Lung (tissue), 12 donors: Measurements from ENCODE around the gene CHMP2B. TPM values are rescaled to one million over a fixed set of nuclear protein-coding genes. Genes with fewer than 3 reads are reported as not detected.
A peak's percentile ranks its signal among the peaks of the same experiment; 100 is the strongest.

Experiments used
- ATAC-seq: fragments of 200-7000 bp; cut with Tn5 transposase; one replicate; pipeline ENCODE4 v1.9.1; 2020; ENCODE audit warnings: moderate number of reproducible peaks; ENCODE audit not compliant: insufficient read depth, low FRiP score
- DNase-seq, 3 donors: peaks; one replicate each; pipeline ENCODE4 v3.0.0-alpha.2; 2013 to 2017
- H3K27ac ChIP-seq, 2 donors: one replicate each; pipeline ENCODE4 v1.5.1; 2013; ENCODE audit warnings: mild to moderate bottlenecking in 2 of 2, moderate library complexity in 2 of 2, control low read depth in 1 of 2, inconsistent platforms in 1 of 2, low read depth in 1 of 2, low read length in 1 of 2
- H3K27me3 ChIP-seq, 3 donors: one replicate each; pipeline ENCODE4 v1.5.1; 2013; ENCODE audit warnings: low read length in 2 of 3; ENCODE audit not compliant: control insufficient read depth in 3 of 3, insufficient read depth in 3 of 3
- H3K36me3 ChIP-seq, 4 donors: one replicate each; pipeline ENCODE4 v1.5.1; 2013; ENCODE audit warnings: low read length in 4 of 4, mild to moderate bottlenecking in 1 of 4, moderate library complexity in 1 of 4; ENCODE audit not compliant: control insufficient read depth in 4 of 4, insufficient read depth in 4 of 4
- H3K4me1 ChIP-seq, 5 donors: one replicate each; pipeline ENCODE4 v1.5.1; 2013; ENCODE audit warnings: low read length in 5 of 5, mild to moderate bottlenecking in 2 of 5, moderate library complexity in 1 of 5; ENCODE audit not compliant: control insufficient read depth in 5 of 5, insufficient read depth in 5 of 5
- H3K4me3 ChIP-seq: one replicate; pipeline ENCODE4 v1.5.1; 2013; ENCODE audit warnings: mild to moderate bottlenecking, control low read depth, moderate library complexity
- H3K9ac ChIP-seq, 2 donors: one replicate each; pipeline ENCODE4 v1.5.1; 2013; ENCODE audit warnings: low read length in 2 of 2, control low read depth in 1 of 2; ENCODE audit not compliant: insufficient read depth in 1 of 2
- H3K9me3 ChIP-seq, 4 donors: one replicate each; pipeline ENCODE4 v1.5.1; 2013; ENCODE audit warnings: low read length in 3 of 4, mild to moderate bottlenecking in 1 of 4, moderate library complexity in 1 of 4; ENCODE audit not compliant: control insufficient read depth in 4 of 4, insufficient read depth in 3 of 4
- WGBS, 2 donors: extraction: QIAGEN DNeasy Blood & Tissue Kit; methylation state at CpG; one replicate each; pipeline ENCODE4 v1.1.7; 2013; 5-methylcytosine and 5-hydroxymethylcytosine counted together
- polyA plus RNA-seq, 2 donors: library from polyadenylated mRNA; stranded (reverse); fragments of 200-250 nt; gene quantifications; one replicate each; pipeline ENCODE4 v1.2.1, GENCODE V29; 2013
- total RNA-seq, 2 donors: library from RNA; depleted of rRNA in 1 of 2; stranded (reverse); fragments of >200 nt in 1 of 2; gene quantifications; one replicate each; pipeline ENCODE4 v1.2.1, GENCODE V29; 2014 to 2021
- TF ChIP-seq, protein P1 (sequence below): IDR thresholded peaks from 2 replicates; pipeline ENCODE4 v1.5.1; 2012; ENCODE audit warnings: mild to moderate bottlenecking; ENCODE audit errors: control extremely low read depth, extremely low read depth
- donor health status: control.
- donor health status: control.
- donor health status: Bipolar disorder and iron deficiency.
- donor health status: healthy.
- donor health status: DM: yes; HTN: yes; CAD: no.

CHMP2B gene
- total and polyA plus RNA-seq, 4 donors, result 21.9 to 45.1 (median 37.6) TPM

DNA sequence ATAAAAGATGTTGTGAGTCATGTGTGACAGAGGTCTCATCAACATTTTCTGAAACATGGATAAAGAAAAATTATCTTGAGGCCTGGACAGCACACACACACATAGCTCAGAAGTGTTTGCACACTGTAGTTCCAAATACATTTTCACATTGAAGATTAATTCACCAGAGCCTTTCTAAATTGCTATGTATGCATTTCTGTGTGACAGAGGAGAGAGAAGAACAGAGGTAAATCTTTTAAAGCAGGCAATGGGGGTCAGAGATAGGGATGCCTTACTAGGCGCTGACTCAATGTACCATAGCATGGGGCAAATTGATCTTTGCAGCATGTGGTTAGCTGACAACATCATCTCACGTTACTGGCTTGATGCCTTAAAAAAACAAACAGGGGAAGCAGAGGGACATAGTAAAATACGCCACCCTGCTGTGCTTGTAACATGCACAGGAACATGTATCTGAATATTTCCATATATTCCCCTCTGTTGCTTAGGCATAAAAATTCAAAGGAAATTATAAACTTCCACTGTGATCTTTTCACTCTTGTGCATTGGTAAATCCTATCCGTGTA is 41.6 kb downstream of the CHMP2B start:
- TF ChIP-seq, protein P1, sequence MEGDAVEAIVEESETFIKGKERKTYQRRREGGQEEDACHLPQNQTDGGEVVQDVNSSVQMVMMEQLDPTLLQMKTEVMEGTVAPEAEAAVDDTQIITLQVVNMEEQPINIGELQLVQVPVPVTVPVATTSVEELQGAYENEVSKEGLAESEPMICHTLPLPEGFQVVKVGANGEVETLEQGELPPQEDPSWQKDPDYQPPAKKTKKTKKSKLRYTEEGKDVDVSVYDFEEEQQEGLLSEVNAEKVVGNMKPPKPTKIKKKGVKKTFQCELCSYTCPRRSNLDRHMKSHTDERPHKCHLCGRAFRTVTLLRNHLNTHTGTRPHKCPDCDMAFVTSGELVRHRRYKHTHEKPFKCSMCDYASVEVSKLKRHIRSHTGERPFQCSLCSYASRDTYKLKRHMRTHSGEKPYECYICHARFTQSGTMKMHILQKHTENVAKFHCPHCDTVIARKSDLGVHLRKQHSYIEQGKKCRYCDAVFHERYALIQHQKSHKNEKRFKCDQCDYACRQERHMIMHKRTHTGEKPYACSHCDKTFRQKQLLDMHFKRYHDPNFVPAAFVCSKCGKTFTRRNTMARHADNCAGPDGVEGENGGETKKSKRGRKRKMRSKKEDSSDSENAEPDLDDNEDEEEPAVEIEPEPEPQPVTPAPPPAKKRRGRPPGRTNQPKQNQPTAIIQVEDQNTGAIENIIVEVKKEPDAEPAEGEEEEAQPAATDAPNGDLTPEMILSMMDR, result no peak
- no peak for ATAC-seq
- Histone ChIP-seq H3K36me3 (no peaks in the 10 kb centered on the region), H3K9me3 (no peaks in the 10 kb centered on the region), H3K27ac (no peak overlapping the region), H3K9ac (no peak overlapping the region), H3K4me1 (peaks cover 0 to 5% (median 0%) of the 10 kb centered on the region in 5 donors), H3K4me3 (no peak overlapping the region), H3K27me3 (no peaks in the 10 kb centered on the region)
- DNase-seq, result no peak
- 71% methylated on average over 4 of the region's 4 CpGs for WGBS, 2 donors

DNA sequence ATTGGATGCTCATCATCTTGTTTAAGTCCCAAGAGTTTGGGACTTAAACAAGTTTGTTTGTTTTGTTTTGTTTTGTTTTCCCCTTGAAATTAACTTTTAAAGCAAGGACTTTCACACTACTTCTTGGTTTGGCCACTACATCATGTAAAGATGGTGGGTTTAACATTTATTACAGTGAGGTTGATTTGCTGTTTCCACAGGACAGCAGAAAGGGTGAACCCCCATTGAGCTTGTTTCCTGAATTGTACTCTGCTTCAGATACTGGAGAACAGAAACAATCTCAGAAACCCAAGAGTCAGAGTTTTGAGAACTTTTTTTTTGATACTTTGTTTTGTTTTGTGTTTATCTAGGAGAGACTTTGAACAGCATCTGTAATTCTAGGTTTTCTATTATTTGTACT is 42.6 kb downstream of the CHMP2B start:
- Histone ChIP-seq H3K27me3 (no peaks in the 10 kb centered on the region), H3K9ac (no peak overlapping the region), H3K27ac (no peak overlapping the region), H3K4me3 (no peak overlapping the region), H3K36me3 (no peaks in the 10 kb centered on the region), H3K9me3 (no peaks in the 10 kb centered on the region), H3K4me1 (peaks cover 0 to 5% (median 0%) of the 10 kb centered on the region in 5 donors)
- TF ChIP-seq, protein P1, result no peak
- no peak for DNase-seq
- no peak for ATAC-seq

DNA sequence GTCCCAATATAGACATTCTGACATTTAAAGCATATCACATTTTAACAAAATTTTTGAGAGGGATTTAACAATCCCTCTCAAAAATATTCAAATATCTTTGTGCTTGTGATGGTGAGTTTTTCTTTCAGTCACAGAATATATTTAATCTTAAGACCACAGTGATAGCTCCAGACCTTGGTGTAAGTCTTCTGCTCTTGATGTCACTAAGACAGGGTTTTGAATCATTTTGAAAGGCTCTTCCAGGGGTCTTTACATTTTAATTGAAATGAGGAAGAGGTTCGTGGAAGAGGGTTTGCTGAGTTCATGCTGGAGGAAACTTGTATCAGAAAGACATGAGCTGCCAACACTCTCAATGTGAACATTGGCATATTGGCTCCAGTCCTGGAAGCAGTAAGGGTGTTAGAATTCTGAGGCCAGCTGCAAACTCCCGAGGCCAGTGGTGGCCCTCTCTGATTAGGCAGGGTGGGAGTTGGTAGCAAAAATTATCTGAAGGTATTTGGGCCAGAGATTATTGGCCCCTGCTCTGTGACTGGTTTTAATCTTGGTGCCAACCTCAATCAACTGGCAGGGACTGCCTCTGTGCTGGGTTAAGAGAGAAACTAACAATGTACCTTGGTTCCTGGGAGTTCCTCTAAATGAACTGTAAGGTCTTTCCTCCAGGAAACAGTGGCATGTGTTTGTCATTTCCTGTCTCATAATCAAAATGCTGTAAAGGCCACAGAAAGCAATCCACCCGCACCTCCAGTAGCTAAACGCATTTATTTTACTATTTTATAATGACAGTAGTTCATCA is 44.0 kb downstream of the CHMP2B start:
- Histone ChIP-seq H3K27me3 (no peaks in the 10 kb centered on the region), H3K27ac (no peak overlapping the region), H3K36me3 (no peaks in the 10 kb centered on the region), H3K9me3 (no peaks in the 10 kb centered on the region), H3K9ac (no peak overlapping the region), H3K4me3 (no peak overlapping the region), H3K4me1 (peaks cover 0 to 5% (median 0%) of the 10 kb centered on the region in 5 donors)
- ATAC-seq, result no peak
- TF ChIP-seq, protein P1, result no peak
- 14 to 33% methylated on average over 4 of the region's 4 CpGs for WGBS, 2 donors
- DNase-seq, result peak in 2 of 3 donors; percentile 4 to 11
